Glomerular endothelial cell (primary cell): ENCODE results near the gene VWA5B1. TPM values are rescaled to one million over a fixed set of nuclear protein-coding genes. Genes with fewer than 3 reads are reported as not detected.

Experiments used
- total RNA-seq: library from RNA; depleted of rRNA; stranded (reverse); fragments of >200 nt; gene quantifications from 2 replicates; pipeline ENCODE4 v1.2.3, GENCODE V29; 2015

VWA5B1 gene
- total RNA-seq, 1 donor from 2014 or later, result not detected

Other genes starting within 250 kb of the VWA5B1 start
- gene PLA2G5, start 220.7 kb upstream of the VWA5B1 start, total RNA-seq, result 0.70 TPM in 1 of 2 replicates, not detected in the other
- not detected in 2 replicates for gene PLA2G2D, start 171.3 kb upstream of the VWA5B1 start, total RNA-seq
- not detected in 2 replicates for gene PLA2G2F, start 151.6 kb upstream of the VWA5B1 start, total RNA-seq
- gene UBXN10, start 104.8 kb upstream of the VWA5B1 start, total RNA-seq, result 0.06 and 0.24 TPM in 2 replicates
- gene PLA2G2C, start 104.4 kb upstream of the VWA5B1 start, total RNA-seq, result not detected in 2 replicates
- gene CAMK2N1, start 195.3 kb downstream of the VWA5B1 start, total RNA-seq, result 4.6 and 8.9 TPM in 2 replicates
- gene MUL1, start 217.3 kb downstream of the VWA5B1 start, total RNA-seq, result 35.2 and 45.4 TPM in 2 replicates